ENCODE data around the gene DLGAP5.

Gene DLGAP5

DNA sequence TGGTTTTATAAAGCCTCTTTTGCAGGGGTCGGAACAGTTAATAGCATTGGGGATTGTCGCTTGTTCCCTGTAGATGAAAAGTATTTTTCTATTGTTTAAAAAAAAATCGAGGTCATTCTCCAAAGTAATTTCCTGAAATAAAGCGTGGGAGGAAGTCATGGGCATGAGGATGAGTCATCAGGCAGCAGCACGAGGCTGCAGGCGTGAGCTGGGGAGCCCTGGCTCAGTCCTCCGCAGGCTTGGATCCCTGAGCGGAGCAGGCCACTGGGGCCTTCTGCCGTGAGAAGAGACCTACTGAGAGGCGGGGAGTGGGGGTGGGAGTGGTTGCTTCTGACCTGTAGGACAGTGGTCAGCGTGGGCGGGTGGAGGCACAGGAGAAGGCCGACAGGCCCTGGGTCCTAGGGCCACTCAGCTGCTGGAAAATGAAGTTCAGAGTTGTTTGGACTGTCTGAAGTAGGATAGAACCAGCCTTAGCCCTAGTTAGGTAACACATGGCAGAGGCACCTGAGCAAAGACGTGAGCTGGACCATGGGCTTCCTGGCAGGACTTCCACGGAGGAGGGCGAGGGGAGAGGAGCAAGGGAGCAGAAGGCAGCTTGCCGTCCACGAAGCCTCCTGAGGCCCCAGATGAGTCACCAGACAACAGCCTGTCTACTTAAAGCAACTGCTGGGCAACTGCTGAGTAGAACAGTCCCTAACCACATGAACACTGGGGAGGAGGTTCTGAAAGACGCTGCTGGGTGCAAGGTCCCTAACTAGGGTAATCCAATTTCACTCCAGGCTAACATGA lies 83.4 kb downstream of the DLGAP5 start:
- DNase-seq, result no peak

DNA sequence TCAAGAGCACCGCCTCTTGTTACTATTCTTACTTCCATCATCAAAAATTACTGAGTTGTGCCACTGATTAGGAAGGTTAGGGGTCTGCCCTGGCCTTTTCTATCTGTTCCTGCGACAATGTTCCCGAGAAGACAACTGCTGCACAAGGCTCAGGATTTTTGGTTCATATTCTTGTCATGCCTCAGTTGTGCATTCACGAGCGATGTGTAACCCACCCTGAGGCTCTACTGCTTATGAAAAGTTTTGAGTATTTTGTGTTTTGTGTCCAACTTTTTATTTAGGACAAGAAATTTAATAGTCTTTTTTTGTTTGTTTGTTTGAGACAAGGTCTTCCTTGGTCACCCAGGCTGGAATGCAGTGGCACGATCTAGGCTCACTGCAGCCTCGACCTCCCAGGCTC lies 85.4 kb downstream of the DLGAP5 start:
- no peak for DNase-seq

DNA sequence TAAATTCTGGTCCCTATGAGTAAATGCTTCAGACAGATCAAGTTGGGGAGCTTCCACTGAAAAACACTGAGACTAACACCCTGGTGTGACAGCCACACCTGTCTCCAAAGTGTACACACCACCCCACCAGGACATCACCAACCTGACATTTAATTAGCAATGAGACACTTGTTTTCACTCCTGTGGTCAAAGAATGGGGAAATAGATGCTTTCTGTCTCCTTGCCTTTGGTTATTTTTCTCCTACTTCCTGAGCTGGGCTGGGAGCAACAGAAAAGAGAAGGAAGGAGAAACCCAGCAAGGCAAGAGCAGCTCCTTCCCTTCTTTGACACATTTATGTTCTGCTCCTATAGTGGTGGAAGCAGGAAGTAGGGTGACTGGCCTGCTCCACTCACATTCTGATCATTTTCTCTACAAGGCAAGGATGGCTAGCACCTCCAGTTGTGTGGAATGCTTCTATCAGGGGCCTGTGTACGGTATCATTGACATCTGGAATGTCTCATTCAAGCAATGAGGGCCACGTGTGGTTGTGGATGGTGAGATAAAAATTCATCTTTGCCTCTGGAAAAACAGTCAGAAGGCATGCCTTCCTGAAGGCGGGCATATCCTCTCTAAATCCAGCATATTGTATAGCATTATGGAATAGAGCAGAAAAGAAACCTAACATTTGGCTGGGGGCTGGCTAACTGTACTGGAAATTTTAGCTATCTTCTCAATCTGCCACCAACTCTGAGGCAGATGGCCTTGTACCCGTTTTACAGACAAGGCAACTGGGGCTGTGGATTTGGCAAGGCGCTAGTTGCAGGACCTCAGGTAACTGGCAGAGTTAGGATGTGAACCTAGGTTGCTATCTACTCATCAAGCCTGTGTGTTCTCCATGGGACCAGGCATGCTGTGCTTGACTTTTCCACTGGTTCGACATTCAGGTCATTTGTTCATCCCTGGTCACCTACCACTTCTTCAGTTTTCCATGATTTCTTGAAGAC lies 87.1 kb downstream of the DLGAP5 start:
- DNase-seq, result no peak

DNA sequence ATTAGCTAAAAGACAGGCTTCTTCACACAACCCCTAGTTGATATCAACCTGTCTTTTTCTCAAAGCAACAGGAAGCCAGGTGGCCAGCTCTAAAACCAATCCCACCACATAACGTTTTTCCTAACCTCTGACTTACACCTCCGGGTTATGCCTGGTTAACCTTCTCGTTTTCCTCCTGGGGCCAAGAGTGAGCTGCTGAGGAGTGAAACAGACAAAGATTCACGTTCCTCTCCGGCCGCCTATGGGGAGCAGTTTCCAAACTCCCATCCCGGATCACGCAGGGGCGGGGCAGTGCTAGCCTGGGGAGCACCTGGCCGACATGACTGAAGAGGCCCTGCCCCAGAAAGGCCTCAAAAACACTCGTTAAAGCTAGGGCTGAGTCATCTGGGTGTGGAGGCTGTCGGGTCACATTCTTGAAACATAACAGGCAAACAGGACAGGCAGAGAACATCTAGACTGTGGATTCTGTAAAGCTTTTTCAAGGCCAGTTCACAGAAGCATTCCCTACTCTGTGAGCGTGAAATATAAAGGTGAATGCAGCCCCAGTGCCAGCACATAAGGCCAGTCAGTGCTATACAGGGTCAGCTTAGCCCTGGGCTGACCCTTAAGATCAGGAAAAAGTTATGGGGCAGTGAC lies 88.3 kb downstream of the DLGAP5 start:
- no peak for DNase-seq

DNA sequence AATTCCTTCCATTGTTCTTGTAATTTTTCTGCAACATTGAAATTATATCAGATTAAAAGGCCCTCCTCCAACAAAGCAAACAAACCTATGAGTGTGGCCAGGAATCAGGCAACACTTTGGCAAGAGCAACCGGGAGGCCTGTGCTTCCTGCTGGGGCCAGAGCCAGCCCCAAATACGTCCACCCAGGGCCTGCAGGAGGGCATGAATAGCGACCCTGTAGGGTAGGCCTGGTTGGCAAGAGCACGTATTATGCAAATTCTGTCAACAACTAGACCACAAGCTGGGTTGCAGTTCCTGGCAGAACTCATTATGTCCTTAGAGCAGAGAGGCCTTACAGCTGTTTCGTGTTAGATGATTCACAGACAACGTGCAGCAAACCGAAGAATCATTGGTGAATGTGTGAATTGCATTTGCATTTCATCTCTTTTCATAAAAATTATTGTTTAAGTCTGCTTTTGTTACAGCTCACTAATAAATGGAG lies 89.2 kb downstream of the DLGAP5 start:
- no peak for DNase-seq

DNA sequence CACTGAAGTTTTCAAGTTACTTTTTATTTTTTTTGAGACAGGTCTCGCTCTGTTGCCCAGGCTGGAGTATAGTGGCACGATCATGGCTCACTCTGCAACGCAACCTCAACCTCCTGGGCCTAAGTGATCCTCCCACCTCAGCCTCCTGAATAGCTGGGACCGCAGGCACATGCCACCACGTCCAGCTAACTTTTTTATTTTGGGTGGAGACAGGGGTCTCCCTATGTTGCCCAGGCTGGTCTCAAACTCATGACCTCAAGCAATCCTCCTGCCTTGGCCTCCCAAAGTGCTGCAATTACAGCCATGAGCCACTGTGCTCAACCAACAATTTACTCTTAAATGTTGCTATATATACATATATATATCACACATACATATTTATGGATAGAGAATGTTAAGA lies 89.7 kb downstream of the DLGAP5 start:
- no peak for DNase-seq

DNA sequence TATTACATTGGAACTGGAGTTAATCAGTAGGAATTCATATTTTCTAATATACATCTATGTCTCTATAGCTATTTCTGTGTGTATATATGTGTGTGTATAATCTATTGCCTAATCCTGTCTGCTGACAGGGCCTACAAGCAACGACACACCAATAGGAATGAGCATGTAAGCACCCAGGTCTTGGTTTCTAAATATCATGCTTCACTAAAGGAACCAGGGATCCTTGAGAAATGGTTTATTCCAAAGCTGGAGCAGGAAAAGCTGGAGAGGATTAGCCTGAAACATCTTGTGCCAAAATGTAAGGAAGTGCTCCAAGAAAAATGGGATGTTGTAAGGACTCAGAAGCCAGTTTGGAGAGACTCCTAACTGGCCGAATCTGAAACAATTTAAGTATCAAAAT lies 91.6 kb downstream of the DLGAP5 start:
- DNase-seq, result no peak

DNA sequence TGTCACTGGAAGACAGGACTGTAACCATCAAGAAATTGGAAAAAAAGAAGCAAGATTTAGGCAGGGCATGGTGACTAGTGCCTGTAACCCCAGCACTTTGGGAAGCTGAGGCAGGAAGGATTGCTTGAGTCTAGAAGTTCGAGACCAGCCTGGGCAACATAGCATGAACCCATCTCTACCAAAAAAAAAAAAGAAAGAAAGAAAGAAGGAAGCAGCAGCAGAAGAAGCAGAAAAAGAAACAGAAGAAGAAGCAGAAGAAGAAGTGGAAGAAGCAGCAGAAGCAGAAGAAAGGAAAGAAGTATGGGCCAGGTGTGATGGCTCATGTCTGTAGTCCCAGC lies 92.9 kb downstream of the DLGAP5 start:
- no peak for DNase-seq
